CD4-positive, alpha-beta T cell treated with Interleukin-4 for 4 hours (primary cell): ENCODE measurements around the gene CTNNBL1.

Experiments used
- DNase-seq: peaks from one replicate; pipeline ENCODE4 v3.0.0-alpha.2; 2020

Gene CTNNBL1

DNA sequence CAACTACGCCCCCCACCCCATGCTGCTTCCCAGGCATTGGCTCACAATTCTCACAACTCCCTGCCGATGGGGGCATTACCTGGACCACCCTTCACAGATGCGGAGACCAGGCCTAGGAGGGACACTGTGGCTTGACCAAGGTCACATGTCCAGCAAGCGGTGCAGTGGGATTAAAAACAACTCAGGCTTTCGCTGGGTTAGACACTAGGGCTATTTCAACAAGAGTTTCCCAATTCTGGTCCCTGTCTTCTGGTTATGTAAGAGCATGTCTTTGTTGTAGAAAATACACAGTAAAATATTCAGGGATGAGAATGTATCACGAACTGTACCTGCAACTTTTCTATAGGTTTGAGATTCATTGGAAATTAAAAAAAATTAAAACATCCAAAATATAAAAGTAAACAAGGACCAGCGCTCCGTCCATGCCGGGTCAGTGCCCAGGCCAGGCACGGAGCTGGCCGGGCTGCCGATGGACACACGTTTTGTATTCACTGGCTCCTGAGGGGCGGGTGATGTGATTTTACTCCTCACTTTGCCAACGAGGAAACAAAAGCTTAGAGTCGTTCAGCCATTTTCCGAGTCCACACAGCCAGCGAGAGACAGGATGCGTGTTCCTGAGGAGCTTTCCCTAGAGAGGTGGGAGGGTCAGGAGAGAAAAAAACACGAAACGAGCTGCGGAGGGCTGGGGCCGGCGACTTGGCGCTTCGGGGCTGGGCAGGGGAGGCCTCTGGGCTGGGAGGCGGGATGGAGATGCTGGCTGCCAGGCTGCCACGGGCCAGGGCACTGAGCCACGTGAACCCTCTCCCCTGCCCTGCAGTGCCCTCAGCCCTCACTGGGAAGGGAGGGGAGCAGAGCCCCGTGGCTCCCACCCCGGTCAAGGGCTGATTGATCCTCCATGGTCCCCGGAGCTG lies 192.0 kb downstream of the CTNNBL1 start:
- DNase-seq: no peak

DNA sequence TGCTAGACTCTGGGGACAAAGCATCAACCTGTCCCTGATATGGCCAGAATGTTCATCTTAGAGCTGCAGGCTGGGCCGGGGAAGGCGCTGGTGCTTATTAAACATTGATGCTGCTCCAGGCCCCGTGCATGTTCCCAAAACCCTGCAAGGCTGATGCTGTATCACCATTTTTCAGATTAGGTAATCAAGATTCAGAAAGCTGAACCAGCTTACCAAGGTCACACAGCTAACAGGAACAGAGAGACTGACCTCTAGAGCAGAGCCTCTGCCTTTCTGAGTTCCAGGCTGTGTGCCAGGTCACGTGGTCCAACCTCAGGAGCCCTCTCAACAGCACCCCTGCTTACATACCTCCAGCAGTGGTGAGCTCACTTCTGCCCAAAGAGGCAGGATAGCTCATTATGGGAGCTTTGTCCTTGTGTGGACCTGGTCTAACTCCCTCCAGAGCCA lies 193.0 kb downstream of the CTNNBL1 start:
- DNase-seq: no peak

DNA sequence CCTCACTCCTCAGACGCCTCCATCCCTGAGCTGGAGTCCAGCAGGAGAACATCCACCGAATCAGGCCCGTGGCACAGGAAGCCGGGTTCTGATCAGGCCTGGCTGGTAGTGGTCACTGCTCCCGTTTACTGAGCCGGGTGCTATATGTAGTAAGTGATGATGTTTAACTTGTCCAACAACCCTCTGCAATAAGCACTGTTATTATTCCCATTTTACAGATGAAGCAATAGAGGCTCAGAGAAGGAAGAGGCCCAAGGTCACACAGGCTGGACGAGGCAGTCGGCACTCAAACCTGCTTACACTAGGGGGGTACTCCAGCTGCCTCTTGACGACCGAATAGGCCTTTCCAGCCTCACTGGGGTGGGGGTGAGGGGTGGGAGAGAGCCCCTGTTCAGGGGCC lies 194.8 kb downstream of the CTNNBL1 start:
- DNase-seq: no peak

DNA sequence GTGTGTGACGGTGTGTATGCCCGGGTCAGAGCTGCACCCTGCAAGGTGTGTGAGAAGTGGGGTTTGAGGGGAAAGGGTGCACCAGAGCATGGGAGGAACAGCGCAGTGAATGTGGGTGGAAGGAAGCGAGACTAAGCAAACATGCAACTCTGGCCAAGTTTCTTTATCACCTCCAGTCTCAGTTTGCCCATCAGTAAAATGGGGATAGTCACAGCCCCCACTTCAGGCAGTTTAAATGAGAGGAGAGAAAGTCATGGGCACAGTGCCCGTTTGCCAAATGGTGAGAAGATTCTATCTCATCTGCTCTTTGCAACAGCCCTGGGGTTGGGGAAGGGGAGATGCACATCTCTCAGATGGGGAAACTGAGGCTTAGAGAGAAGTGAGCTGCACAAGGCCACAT lies 196.3 kb downstream of the CTNNBL1 start:
- no peak for DNase-seq

GRCh38 chr20:37890643-37891042 lies 196.8 kb downstream of the CTNNBL1 start:
- no peak for DNase-seq

GRCh38 chr20:37892001-37892400 lies 198.2 kb downstream of the CTNNBL1 start:
- no peak for DNase-seq

- DNase-seq: no peak
These were observed 199.9 kb downstream of the CTNNBL1 start for GRCh38 chr20:37893566-37894241.

DNA sequence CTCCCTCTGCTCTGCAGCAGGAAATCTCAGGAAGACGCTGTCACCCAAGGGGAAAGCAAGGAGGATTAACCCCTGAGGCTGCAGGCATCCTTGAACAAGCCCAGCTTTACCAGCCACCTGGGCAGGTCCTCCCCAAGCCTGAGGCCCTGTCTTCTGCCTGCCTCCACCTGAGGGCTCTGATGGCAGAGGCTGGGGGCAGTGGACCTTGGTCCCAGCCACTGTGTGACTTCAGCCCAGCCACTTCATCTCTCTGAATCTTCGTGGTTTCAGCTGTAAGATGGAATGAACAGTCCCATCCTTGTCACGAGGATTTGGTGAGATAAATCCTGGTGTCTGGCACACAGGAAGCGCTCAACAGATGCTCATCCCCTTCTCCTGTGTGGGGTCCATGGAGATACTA lies 200.6 kb downstream of the CTNNBL1 start:
- DNase-seq: no peak

- no peak for DNase-seq
These were observed 201.3 kb downstream of the CTNNBL1 start for GRCh38 chr20:37895166-37895565.

GRCh38 chr20:37896932-37897548 lies 203.2 kb downstream of the CTNNBL1 start:
- no peak for DNase-seq

DNA sequence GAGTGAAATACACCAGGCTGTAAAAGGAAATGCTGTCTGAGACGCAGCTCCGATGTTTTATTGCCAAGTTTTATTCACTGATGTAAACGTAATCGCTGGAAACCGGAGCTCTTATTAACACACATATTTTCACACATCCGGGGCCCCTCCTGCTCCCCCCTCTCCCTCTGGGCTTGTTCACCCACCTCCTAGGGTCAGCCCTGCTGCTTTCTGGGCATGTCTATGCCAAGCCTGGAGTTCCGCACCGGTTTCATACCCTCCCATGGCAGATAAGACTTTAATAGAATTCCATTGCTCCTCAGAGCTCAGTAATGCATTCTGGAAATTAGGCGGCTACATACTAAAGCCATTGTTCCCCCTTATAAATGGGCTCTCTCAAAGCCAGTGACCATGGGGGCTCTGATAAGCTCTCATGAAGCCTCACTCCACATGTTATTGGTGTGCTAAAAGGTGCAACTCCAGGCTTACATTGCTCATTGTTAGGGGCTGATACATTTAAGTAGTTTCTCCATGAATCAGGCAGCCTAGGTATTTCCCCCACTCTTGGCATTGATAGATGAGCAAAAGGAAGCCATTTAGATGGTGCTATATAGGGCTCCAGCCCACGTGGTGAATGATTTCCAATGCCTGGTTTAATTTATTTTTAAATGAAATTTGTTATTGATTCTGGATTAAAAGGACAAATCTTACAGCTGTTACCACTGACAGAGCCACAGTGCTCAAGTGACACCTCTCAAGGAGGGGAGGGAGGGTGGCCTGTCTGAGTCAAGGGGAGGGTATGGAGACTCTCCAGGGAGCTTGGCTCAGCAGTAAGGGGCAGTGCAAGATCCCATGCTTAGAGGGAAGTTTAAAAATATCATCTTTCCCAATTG lies 204.6 kb downstream of the CTNNBL1 start:
- no peak for DNase-seq

DNA sequence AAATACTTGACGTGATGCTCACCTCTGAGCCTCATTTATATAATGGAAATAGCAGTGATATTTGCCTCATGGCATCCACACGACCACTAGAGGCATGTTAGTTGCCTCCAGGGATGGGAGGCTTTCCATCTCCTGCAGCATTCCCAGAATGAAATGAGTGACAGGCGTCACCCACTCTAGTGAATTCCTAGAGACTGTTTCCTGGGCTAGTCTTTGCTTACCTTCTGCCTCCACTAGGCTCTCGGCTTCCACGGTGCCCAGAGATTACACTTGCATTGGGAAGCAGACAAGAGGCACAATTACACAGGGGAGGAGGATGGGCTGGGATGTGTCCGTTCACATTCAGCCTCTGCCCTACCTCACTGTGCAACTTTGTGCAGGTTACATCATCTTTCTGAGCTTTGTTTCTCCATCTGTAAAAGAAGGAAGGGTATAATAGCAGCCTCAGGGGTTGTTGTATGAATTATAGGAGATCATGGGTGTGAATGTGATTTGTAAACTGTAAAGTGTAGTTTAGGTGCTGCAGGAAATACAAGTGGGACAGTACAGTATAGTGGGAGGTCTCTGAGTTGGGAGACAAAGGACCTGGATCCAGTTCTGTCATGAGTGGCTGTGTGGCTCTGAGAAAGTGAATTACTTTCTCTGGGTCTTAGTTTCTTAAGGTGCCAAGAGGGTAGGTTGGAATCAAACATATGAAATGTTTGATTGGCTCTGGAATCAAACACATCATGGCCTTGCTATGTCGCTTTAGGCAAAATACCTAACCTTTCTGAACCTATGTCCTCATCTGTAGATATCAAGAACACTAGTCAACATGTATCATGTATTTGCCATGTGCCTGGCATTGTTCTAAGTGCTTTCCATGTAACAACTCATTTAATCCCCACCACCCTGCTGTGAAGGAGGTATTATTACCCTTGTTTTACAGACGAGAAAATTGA lies 205.5 kb downstream of the CTNNBL1 start:
- no peak for DNase-seq

GRCh38 chr20:37901240-37901639 lies 207.4 kb downstream of the CTNNBL1 start:
- no peak for DNase-seq

GRCh38 chr20:37901654-37902503 lies 208.0 kb downstream of the CTNNBL1 start:
- DNase-seq: no peak

- no peak for DNase-seq
These were observed 208.9 kb downstream of the CTNNBL1 start, which contains the start of gene VSTM2L for GRCh38 chr20:37902504-37903313. TSS of gene VSTM2L (plus strand) at chr20:37903127. CDS start at chr20:37903351, 224 bp downstream.

DNA sequence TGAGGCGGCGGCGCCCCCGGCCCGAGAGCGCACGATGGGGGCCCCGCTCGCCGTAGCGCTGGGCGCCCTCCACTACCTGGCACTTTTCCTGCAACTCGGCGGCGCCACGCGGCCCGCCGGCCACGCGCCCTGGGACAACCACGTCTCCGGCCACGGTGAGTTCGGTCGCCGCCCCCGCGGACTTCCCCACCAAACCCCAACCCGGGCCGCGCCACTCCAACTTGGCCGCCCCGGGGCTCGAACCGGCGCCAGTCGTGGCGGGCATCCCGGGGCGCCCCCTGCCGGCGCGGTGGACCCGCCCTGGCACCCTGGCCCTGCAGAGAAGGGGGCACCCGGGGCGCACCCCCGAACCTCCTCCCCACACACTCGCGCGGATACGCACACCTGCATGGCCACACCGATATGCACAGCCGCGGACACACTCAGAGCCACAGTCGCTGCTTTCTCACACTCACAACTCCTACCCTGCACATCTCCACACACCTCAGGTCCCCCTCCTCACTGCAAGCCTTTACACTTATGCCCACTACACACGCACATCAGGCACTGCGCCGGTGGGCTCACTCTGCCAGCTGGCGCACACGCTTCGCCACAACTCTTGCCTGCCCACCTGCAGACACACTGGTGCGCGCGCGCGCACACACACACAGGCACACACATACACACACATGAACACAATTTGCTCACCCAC lies 209.6 kb downstream of the CTNNBL1 start:
- DNase-seq: no peak

GRCh38 chr20:37904008-37904642 lies 210.3 kb downstream of the CTNNBL1 start:
- DNase-seq: no peak

GRCh38 chr20:37904845-37905373 lies 211.1 kb downstream of the CTNNBL1 start:
- DNase-seq: no peak
